ENCODE data around the gene KCNC4. TPM values are rescaled to one million over a fixed set of nuclear protein-coding genes. Genes with fewer than 3 reads are reported as not detected.

The KCNC4 gene
- total RNA-seq, 1 donor from 2014 or later = 12.8 TPM

GRCh38 chr1:110229348-110230001 lies 19.4 kb downstream of the KCNC4 start:
- no peak for DNase-seq (ENCODE audit: low spot score)

- no peak for DNase-seq (ENCODE audit: low spot score)
Observed at GRCh38 chr1:110230381-110231199, 20.5 kb downstream of the KCNC4 start.

GRCh38 chr1:110233861-110234260 lies 23.7 kb downstream of the KCNC4 start:
- DNase-seq (ENCODE audit: low spot score) = no peak

GRCh38 chr1:110234691-110235090 lies 24.6 kb downstream of the KCNC4 start:
- no peak for DNase-seq (ENCODE audit: low spot score)

- DNase-seq (ENCODE audit: low spot score) = no peak
Observed at GRCh38 chr1:110235181-110235833, 25.2 kb downstream of the KCNC4 start.

- DNase-seq (ENCODE audit: low spot score) = no peak
Observed at GRCh38 chr1:110235834-110236682, 25.9 kb downstream of the KCNC4 start.

GRCh38 chr1:110237386-110238152 lies 27.5 kb downstream of the KCNC4 start:
- DNase-seq (ENCODE audit: low spot score) = no peak

GRCh38 chr1:110239441-110240430 lies 29.6 kb downstream of the KCNC4 start:
- DNase-seq (ENCODE audit: low spot score) = no peak

- no peak for DNase-seq (ENCODE audit: low spot score)
Observed at GRCh38 chr1:110240476-110241210, 30.5 kb downstream of the KCNC4 start.

- DNase-seq (ENCODE audit: low spot score) = no peak
Observed at GRCh38 chr1:110241516-110241915, 31.4 kb downstream of the KCNC4 start.

- no peak for DNase-seq (ENCODE audit: low spot score)
Observed at GRCh38 chr1:110242062-110242461, 31.9 kb downstream of the KCNC4 start.

- DNase-seq (ENCODE audit: low spot score) = no peak
Observed at GRCh38 chr1:110242731-110243130, 32.6 kb downstream of the KCNC4 start.

GRCh38 chr1:110243146-110243545 lies 33.0 kb downstream of the KCNC4 start:
- DNase-seq (ENCODE audit: low spot score) = no peak

GRCh38 chr1:110243574-110243973 lies 33.5 kb downstream of the KCNC4 start:
- DNase-seq (ENCODE audit: low spot score) = no peak

- peak; percentile 18 for DNase-seq (ENCODE audit: low spot score)
Observed at GRCh38 chr1:110245876-110246620, 35.9 kb downstream of the KCNC4 start.

GRCh38 chr1:110248746-110249145 lies 38.6 kb downstream of the KCNC4 start:
- peak; percentile 41 for DNase-seq (ENCODE audit: low spot score)

- no peak for DNase-seq (ENCODE audit: low spot score)
Observed at GRCh38 chr1:110249256-110249655, 39.1 kb downstream of the KCNC4 start.

- peak; percentile 72 for DNase-seq (ENCODE audit: low spot score)
Observed at GRCh38 chr1:110250008-110250407, 39.9 kb downstream of the KCNC4 start.

Data from mesenteric fat pad (tissue), 1 donor.